SK-N-MC (cell line): ENCODE measurements around the gene IFIT1B.

Experiments
- EZH2 ChIP-seq: fragments of 200-600 bp; sonication (generic); IDR thresholded peaks from one replicate; pipeline ENCODE4 v1.6.1; 2017; ENCODE audit warnings: antibody characterized with exemption
- POLR2AphosphoS5 ChIP-seq: IDR thresholded peaks from 2 replicates; pipeline ENCODE4 v1.6.1; 2012; ENCODE audit warnings: mild to moderate bottlenecking, low read depth, low read length, borderline replicate concordance

DNA sequence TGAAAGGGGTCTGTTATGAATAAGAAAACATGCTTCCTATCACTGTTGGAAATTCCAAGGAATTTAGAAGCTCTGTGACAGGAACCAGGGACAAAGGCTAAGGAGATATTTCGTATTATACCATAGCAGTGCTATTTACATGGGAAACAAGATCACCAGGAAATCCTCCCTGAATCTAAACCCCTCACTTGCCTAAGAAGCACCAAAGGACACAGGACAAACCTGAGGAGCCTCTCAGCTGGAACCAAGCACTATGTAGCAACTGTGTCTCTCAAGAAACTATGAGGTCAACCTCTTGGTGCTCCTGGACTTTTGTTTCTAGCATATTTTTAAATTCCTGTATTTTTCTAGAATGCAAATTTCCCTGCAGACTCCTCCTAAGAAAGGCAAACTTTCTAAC, 20.8 kb upstream of the IFIT1B start:
- TF ChIP-seq POLR2AphosphoS5 (no peak), EZH2 (no peak)
